Retinal pigment epithelial cell (primary cell): ENCODE results near the gene TMPRSS11A.

ENCODE experiments used
- DNase-seq: peaks from one replicate; pipeline ENCODE4 v3.0.0-alpha.2; 2010; ENCODE audit warnings: low read depth
- H3K4me3 ChIP-seq: 2 replicates; pipeline ENCODE4 v1.5.1; 2011; ENCODE audit warnings: mild to moderate bottlenecking, low read length, control low read depth, moderate library complexity
- TF ChIP-seq, protein P1 (sequence below): conservative IDR thresholded peaks from 2 replicates; pipeline ENCODE4 v1.5.1; 2011; ENCODE audit warnings: low read depth, low read length, control low read depth, inconsistent platforms

Gene TMPRSS11A

DNA sequence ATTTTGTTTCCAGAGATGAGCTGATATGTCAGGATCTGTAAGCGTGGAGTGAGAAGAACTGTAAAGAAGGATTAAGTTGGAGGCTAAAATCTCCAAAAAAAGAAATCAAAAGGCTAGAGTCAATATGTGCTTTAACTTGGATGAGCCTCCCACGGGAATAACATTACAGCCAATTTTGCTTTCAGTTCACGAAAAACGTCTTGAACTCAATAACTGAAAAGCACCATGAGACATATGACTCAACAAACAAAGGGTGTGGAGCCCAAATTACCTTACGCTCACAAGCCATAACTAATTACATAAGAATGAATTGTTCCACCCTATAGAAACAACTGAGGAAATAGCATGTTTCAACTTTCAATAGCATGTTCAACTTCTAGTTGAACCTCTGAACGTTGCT is 101.8 kb downstream of the TMPRSS11A start:
- DNase-seq, result no peak
- TF ChIP-seq, protein P1, sequence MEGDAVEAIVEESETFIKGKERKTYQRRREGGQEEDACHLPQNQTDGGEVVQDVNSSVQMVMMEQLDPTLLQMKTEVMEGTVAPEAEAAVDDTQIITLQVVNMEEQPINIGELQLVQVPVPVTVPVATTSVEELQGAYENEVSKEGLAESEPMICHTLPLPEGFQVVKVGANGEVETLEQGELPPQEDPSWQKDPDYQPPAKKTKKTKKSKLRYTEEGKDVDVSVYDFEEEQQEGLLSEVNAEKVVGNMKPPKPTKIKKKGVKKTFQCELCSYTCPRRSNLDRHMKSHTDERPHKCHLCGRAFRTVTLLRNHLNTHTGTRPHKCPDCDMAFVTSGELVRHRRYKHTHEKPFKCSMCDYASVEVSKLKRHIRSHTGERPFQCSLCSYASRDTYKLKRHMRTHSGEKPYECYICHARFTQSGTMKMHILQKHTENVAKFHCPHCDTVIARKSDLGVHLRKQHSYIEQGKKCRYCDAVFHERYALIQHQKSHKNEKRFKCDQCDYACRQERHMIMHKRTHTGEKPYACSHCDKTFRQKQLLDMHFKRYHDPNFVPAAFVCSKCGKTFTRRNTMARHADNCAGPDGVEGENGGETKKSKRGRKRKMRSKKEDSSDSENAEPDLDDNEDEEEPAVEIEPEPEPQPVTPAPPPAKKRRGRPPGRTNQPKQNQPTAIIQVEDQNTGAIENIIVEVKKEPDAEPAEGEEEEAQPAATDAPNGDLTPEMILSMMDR, result no peak
- H3K4me3 ChIP-seq, result no peak overlapping the region
